ENCODE data around the gene PTGES3L. TPM values are rescaled to one million over a fixed set of nuclear protein-coding genes. Genes with fewer than 3 reads are reported as not detected.
A peak's percentile ranks its signal among the peaks of the same experiment; 100 is the strongest.

Gene PTGES3L
- total and polyA plus RNA-seq, 2 donors (not counting 1 experiment from before 2014, with no cell fraction given), result 0.17 to 1.7 TPM

DNA sequence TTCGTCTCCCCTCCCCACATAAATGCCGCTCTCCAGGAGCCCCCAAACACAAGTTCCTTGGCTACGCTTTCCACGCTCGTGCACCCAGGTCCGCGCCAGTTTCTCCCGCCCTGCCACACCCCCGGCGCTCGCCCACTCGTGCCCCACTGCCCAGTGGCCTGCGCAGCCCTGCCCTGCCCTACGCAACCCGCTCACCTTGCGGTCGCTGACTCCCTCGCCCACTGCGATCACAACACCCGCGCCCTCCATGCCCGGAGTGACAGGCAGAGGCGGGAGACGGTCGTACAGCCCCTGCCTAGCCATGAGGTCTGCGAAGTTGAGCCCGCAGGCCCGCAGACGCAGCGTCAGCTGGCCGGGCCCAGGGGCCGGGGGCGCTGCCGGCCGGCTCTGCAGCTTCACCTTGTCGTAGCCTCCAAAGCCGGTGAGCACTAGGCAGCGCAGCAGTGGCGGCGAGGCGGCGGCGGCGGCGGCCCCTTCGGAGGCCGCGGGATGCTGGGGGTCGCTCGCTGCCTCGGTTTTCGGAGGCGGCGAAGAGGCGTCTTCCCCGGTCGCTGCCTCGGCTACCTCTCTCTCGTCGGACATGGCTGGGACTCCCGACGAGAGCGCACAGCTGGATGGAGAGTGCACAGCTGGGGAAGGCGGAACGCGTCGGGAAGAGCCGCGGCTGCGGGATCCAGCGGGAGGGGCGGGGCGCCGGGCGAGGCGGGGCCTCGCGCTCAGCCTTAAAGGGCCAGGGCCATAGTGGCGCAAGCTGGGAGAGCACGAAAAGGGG lies 42.0 kb upstream of the PTGES3L start, which contains the start of gene VAT1:
VAT1 (minus strand) TSS at position 645 of the 772 bp plus-strand sequence; CDS start at position 582, 63 bp downstream.
- H3K36me3 ChIP-seq (ENCODE audit: control insufficient read depth, insufficient read depth, low read length), result peaks cover 9% of the 10 kb centered on the region
- H3K27ac ChIP-seq (ENCODE audit: insufficient read depth, low read length), result peak within 1 kb of the TSS; percentile 81
- H3K79me2 ChIP-seq (ENCODE audit: control insufficient read depth, insufficient read depth, low read length), result peaks cover 33% of the 10 kb centered on the region
- H2AFZ ChIP-seq (ENCODE audit: low read length), result peak within 1 kb of the TSS; percentile 70
- H3K9me3 ChIP-seq (ENCODE audit: control insufficient read depth, insufficient read depth, low read depth, low read length), result no peaks in the 10 kb centered on the region
- no peaks in the 10 kb centered on the region for H3K27me3 ChIP-seq (ENCODE audit: control insufficient read depth, insufficient read depth, low read length)
- H4K20me1 ChIP-seq (ENCODE audit: control insufficient read depth, extremely low read depth, insufficient read depth, low read length), result no peaks in the 10 kb centered on the region
- peak; percentile 63 to 74 for DNase-seq (ENCODE audit: low read depth in 2 of 2)
- peak within 1 kb of the TSS; percentile 71 for H3K9ac ChIP-seq (ENCODE audit: insufficient read depth, low read length)
- H3K4me2 ChIP-seq (ENCODE audit: extremely low read depth, insufficient read depth, low read length), result peak within 1 kb of the TSS; percentile 80
- TF ChIP-seq EZH2 (IDR thresholded peaks at IDR 0.05; ENCODE audit: low read length, missing control alignments), result no peak
- TF ChIP-seq, protein P1, sequence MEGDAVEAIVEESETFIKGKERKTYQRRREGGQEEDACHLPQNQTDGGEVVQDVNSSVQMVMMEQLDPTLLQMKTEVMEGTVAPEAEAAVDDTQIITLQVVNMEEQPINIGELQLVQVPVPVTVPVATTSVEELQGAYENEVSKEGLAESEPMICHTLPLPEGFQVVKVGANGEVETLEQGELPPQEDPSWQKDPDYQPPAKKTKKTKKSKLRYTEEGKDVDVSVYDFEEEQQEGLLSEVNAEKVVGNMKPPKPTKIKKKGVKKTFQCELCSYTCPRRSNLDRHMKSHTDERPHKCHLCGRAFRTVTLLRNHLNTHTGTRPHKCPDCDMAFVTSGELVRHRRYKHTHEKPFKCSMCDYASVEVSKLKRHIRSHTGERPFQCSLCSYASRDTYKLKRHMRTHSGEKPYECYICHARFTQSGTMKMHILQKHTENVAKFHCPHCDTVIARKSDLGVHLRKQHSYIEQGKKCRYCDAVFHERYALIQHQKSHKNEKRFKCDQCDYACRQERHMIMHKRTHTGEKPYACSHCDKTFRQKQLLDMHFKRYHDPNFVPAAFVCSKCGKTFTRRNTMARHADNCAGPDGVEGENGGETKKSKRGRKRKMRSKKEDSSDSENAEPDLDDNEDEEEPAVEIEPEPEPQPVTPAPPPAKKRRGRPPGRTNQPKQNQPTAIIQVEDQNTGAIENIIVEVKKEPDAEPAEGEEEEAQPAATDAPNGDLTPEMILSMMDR (conservative IDR thresholded peaks at IDR 0.05 in 1 of 2, IDR thresholded peaks at IDR 0.05 in 1 of 2; ENCODE audit: low read depth in 1 of 2, low read length in 2 of 2), result no peak
- H3K4me1 ChIP-seq (ENCODE audit: control insufficient read depth, extremely low read depth, insufficient read depth, low read length), result peaks cover 17% of the 10 kb centered on the region
- H3K4me3 ChIP-seq (replicated peaks in 1 of 4; ENCODE audit: control extremely low read depth in 1 of 4, insufficient read depth in 1 of 4, low read depth in 3 of 4, low read length in 4 of 4), result peak within 1 kb of the TSS; percentile 74 to 96 (median 78)

DNA sequence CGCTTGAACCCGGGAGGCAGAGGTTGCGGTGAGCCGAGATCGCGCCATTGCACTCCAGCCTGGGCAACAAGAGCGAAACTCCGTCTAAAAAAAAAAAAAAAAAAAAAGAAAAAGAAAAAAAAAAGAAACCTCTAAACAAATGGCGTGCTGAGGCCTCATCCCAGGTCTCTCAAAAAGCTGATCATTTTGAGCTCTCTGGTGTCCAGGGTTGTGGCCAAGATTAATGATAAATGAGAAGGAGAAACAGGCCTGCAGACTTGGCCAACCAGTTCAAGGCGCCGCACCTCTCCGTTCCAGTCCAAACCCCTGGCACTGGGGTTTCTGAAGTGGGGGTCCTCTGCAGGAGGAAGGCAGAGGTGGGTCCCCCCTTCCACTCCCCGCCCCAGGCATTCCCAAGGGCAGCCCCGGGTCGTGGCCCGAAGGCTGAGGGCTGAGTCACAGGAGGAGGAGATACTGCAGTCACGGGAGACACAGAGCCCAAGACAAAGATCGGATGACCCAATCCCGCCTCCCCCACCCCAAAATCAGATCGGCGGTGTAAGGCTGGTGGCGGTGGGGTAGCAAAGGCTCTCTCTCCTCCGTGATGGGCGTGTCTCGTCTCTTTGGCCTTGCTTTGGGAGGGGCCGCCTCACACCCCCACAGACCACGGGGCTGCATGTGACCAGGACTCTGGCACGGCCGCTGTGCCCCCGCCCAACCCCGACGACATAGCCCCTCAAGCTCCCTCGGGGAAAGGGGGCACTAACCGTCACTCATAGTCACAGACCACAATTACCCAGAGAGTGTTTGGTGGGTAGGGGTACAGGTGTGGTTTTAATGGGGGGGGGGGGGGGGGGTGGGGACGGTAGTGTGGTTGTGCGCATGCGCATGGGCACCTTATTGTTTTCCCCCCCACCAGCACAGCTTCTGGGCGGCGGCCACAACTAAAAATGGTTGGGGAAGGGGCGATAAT lies 41.2 kb upstream of the PTGES3L start:
- H3K9ac ChIP-seq (ENCODE audit: insufficient read depth, low read length), result peak overlapping the region; percentile 71
- H4K20me1 ChIP-seq (ENCODE audit: control insufficient read depth, extremely low read depth, insufficient read depth, low read length), result no peaks in the 10 kb centered on the region
- H3K27me3 ChIP-seq (ENCODE audit: control insufficient read depth, insufficient read depth, low read length), result no peaks in the 10 kb centered on the region
- peaks cover 33% of the 10 kb centered on the region for H3K79me2 ChIP-seq (ENCODE audit: control insufficient read depth, insufficient read depth, low read length)
- H3K4me3 ChIP-seq (replicated peaks in 1 of 4; ENCODE audit: control extremely low read depth in 1 of 4, insufficient read depth in 1 of 4, low read depth in 3 of 4, low read length in 4 of 4), result peak overlapping the region; percentile 74 to 96 (median 78)
- H3K4me2 ChIP-seq (ENCODE audit: extremely low read depth, insufficient read depth, low read length), result peak overlapping the region; percentile 80
- H3K27ac ChIP-seq (ENCODE audit: insufficient read depth, low read length), result peak overlapping the region; percentile 81
- no peak for TF ChIP-seq EZH2 (IDR thresholded peaks at IDR 0.05; ENCODE audit: low read length, missing control alignments)
- TF ChIP-seq, protein P1 (conservative IDR thresholded peaks at IDR 0.05 in 1 of 2, IDR thresholded peaks at IDR 0.05 in 1 of 2; ENCODE audit: low read depth in 1 of 2, low read length in 2 of 2), result no peak
- H3K36me3 ChIP-seq (ENCODE audit: control insufficient read depth, insufficient read depth, low read length), result peaks cover 10% of the 10 kb centered on the region
- no peaks in the 10 kb centered on the region for H3K9me3 ChIP-seq (ENCODE audit: control insufficient read depth, insufficient read depth, low read depth, low read length)
- H3K4me1 ChIP-seq (ENCODE audit: control insufficient read depth, extremely low read depth, insufficient read depth, low read length), result peaks cover 17% of the 10 kb centered on the region
- peak overlapping the region; percentile 70 for H2AFZ ChIP-seq (ENCODE audit: low read length)
- DNase-seq (ENCODE audit: low read depth in 2 of 2), result peak; percentile 58
